ENCODE data around the gene LXN. TPM values are rescaled to one million over a fixed set of nuclear protein-coding genes. Genes with fewer than 3 reads are reported as not detected.

LXN gene
- total RNA-seq: 1 to 10 TPM; 2.1 to 3.0 TPM
- polyA plus RNA-seq (2013, experiment 1 of 2): 7.7 TPM
- polyA plus RNA-seq (2013, experiment 2 of 2): 9.1 TPM
- total RNA-seq: 1.0 to 12.7 (median 7.1) reads per million in 172 experiments

GRCh38 chr3:158672215-158673176 lies at the start of gene LXN:
Gene LXN, minus strand, starts transcription at chr3:158672648. Its CDS starts 170 bp downstream, at chr3:158672478.
- no peaks in the 10 kb centered on the region for H3K27me3 ChIP-seq (ENCODE audit: control insufficient read depth in 1 of 2, insufficient read depth in 2 of 2, low read length in 2 of 2)
- peak; percentile 60 to 92 (median 74) for DNase-seq
- POLR2A ChIA-PET: interaction anchor here (0.7 to 3.0 kb wide), 6 partner anchors 11 to 86 kb away, joined by 3 to 13 read pairs (median 4); partner anchors contain the start of gene GFM1
- peaks cover 19% of the 10 kb centered on the region for H3K4me1 ChIP-seq (ENCODE audit: insufficient read depth, low read length)
- Mint-ChIP-seq H3K27ac (peak within 1 kb of the TSS; percentile 85), H3K27me3 (no peaks in the 10 kb centered on the region), H3K4me1 (ENCODE audit: low read depth) (peaks cover 32% of the 10 kb centered on the region), H3K36me3 (ENCODE audit: low read depth) (peaks cover 43% of the 10 kb centered on the region), H3K9me3 (no peaks in the 10 kb centered on the region), H3K4me3 (peak within 1 kb of the TSS; percentile 94)
- intact Hi-C loops (cut with DNase I, micrococcal nuclease): loop anchor here in 1 of 2 experiments (10.0 kb wide), 1 partner anchor 1892 kb away; the partner anchor contains the start of gene KPNA4
- peak within 1 kb of the TSS; percentile 74 for H3K4me3 ChIP-seq (ENCODE audit: low read length)
- peak; percentile 80 for TF ChIP-seq CTCF (IDR thresholded peaks at IDR 0.05)
- H3K36me3 ChIP-seq (ENCODE audit: insufficient read depth, low read length): peaks cover 25% of the 10 kb centered on the region
- ATAC-seq (ENCODE audit: poor library complexity): peak; percentile 99
- H3K9me3 ChIP-seq (ENCODE audit: control insufficient read depth in 1 of 2, insufficient read depth in 1 of 2, low read length in 2 of 2): no peaks in the 10 kb centered on the region
- H3K27ac ChIP-seq (ENCODE audit: low read depth in 1 of 2, low read length in 2 of 2): peak within 1 kb of the TSS; percentile 41 to 49
- CTCF ChIA-PET: interaction anchor here (1.0 to 1.9 kb wide), 5 partner anchors 13 to 130 kb away, joined by 3 to 13 read pairs (median 3); partner anchors contain the start of gene GFM1

- H3K36me3 ChIP-seq (ENCODE audit: insufficient read depth, low read length): no peaks in the 10 kb centered on the region
- ATAC-seq (ENCODE audit: poor library complexity) (peak; percentile 65), DNase-seq (peak in 1 of 14 experiments; percentile 20)
- intact Hi-C loops (cut with DNase I, micrococcal nuclease): no loop called here
- no peak overlapping the region for H3K4me3 Mint-ChIP-seq
- H3K9me3 Mint-ChIP-seq: no peaks in the 10 kb centered on the region
- H3K27me3 Mint-ChIP-seq: no peaks in the 10 kb centered on the region
- H3K36me3 Mint-ChIP-seq (ENCODE audit: low read depth): peaks cover 3% of the 10 kb centered on the region
- no peaks in the 10 kb centered on the region for H3K9me3 ChIP-seq (ENCODE audit: control insufficient read depth in 1 of 2, insufficient read depth in 1 of 2, low read length in 2 of 2)
- peak overlapping the region; percentile 89 for H3K27ac Mint-ChIP-seq
- peaks cover 24% of the 10 kb centered on the region for H3K4me1 ChIP-seq (ENCODE audit: insufficient read depth, low read length)
- POLR2A ChIA-PET: interaction anchor here (0.7 to 3.0 kb wide), 3 partner anchors 78 to 132 kb away, joined by 3 to 20 read pairs (median 3); partner anchors contain the start of gene MFSD1
- no peak overlapping the region for H3K4me3 ChIP-seq (ENCODE audit: low read length)
- no peak overlapping the region for H3K27ac ChIP-seq (ENCODE audit: low read depth in 1 of 2, low read length in 2 of 2)
- H3K27me3 ChIP-seq (ENCODE audit: control insufficient read depth in 1 of 2, insufficient read depth in 2 of 2, low read length in 2 of 2): no peaks in the 10 kb centered on the region
- H3K4me1 Mint-ChIP-seq (ENCODE audit: low read depth): peaks cover 52% of the 10 kb centered on the region
- TF ChIP-seq CTCF (IDR thresholded peaks at IDR 0.05): no peak
- CTCF ChIA-PET: no interaction called here
Observed at GRCh38 chr3:158722108-158722507, 49.7 kb upstream of the LXN start.

GRCh38 chr3:158718490-158719170 lies 46.2 kb upstream of the LXN start:
- Mint-ChIP-seq H3K36me3 (ENCODE audit: low read depth) (peaks cover 24% of the 10 kb centered on the region), H3K9me3 (no peaks in the 10 kb centered on the region), H3K4me1 (ENCODE audit: low read depth) (peaks cover 35% of the 10 kb centered on the region), H3K27me3 (no peaks in the 10 kb centered on the region), H3K4me3 (no peak overlapping the region), H3K27ac (no peak overlapping the region)
- POLR2A ChIA-PET: interaction anchor here (2.5 kb wide), 1 partner anchor 9 kb away, joined by 6 read pairs; no protein-coding TSS in a partner anchor
- TF ChIP-seq CTCF (IDR thresholded peaks at IDR 0.05): no peak
- no peak overlapping the region for H3K27ac ChIP-seq (ENCODE audit: low read depth in 1 of 2, low read length in 2 of 2)
- ATAC-seq (ENCODE audit: poor library complexity) (no peak), DNase-seq (no peak)
- no peaks in the 10 kb centered on the region for H3K9me3 ChIP-seq (ENCODE audit: control insufficient read depth in 1 of 2, insufficient read depth in 1 of 2, low read length in 2 of 2)
- CTCF ChIA-PET: no interaction called here
- intact Hi-C loops (cut with DNase I, micrococcal nuclease): no loop called here
- no peaks in the 10 kb centered on the region for H3K36me3 ChIP-seq (ENCODE audit: insufficient read depth, low read length)
- H3K4me1 ChIP-seq (ENCODE audit: insufficient read depth, low read length): peaks cover 24% of the 10 kb centered on the region
- H3K27me3 ChIP-seq (ENCODE audit: control insufficient read depth in 1 of 2, insufficient read depth in 2 of 2, low read length in 2 of 2): no peaks in the 10 kb centered on the region
- no peak overlapping the region for H3K4me3 ChIP-seq (ENCODE audit: low read length)
